Progenitor cell of endocrine pancreas (in vitro differentiated cells): ENCODE results near the gene BCAN. TPM values are rescaled to one million over a fixed set of nuclear protein-coding genes. Genes with fewer than 3 reads are reported as not detected.

Experiments used
- DNase-seq: peaks from one replicate; pipeline ENCODE4 v3.0.0; 2021; ENCODE audit warnings: low spot score; ENCODE audit not compliant: unreplicated experiment
- H3K27ac Mint-ChIP-seq: 2 replicates; pipeline ENCODE4 v1.8.0; 2021; ENCODE audit warnings: mild to moderate bottlenecking, moderate library complexity, mixed read lengths
- H3K27me3 Mint-ChIP-seq: 2 replicates; pipeline ENCODE4 v1.8.0; 2021; ENCODE audit warnings: mixed read lengths
- H3K36me3 Mint-ChIP-seq: 2 replicates; pipeline ENCODE4 v1.8.0; 2022; ENCODE audit warnings: mixed read lengths; ENCODE audit not compliant: insufficient read depth
- H3K4me1 Mint-ChIP-seq: 2 replicates; pipeline ENCODE4 v1.8.0; 2021; ENCODE audit warnings: low read depth, mixed read lengths
- H3K4me3 Mint-ChIP-seq: 2 replicates; pipeline ENCODE4 v1.8.0; 2021; ENCODE audit warnings: low read depth, mild to moderate bottlenecking, moderate library complexity, mixed read lengths
- H3K9me3 Mint-ChIP-seq: 2 replicates; pipeline ENCODE4 v1.8.0; 2021; ENCODE audit warnings: low read depth, mixed read lengths
- total RNA-seq: library from RNA; stranded (reverse); gene quantifications from 2 replicates; pipeline ENCODE4 v1.2.1, GENCODE V29; 2021
- TF ChIP-seq, protein P1 (sequence below): fragments of 200-600 bp; sonication (generic); IDR thresholded peaks from one replicate; pipeline ENCODE4 v1.5.0; 2021; ENCODE audit warnings: antibody characterized with exemption, mild to moderate bottlenecking; ENCODE audit not compliant: unreplicated experiment

Gene BCAN
- total RNA-seq, 1 donor from 2014 or later = not detected

- no peaks in the 10 kb centered on the region for H3K36me3 Mint-ChIP-seq
- no peaks in the 10 kb centered on the region for H3K9me3 Mint-ChIP-seq
- no peak for DNase-seq
- H3K27me3 Mint-ChIP-seq = peaks cover 56% of the 10 kb centered on the region
- TF ChIP-seq, protein P1, sequence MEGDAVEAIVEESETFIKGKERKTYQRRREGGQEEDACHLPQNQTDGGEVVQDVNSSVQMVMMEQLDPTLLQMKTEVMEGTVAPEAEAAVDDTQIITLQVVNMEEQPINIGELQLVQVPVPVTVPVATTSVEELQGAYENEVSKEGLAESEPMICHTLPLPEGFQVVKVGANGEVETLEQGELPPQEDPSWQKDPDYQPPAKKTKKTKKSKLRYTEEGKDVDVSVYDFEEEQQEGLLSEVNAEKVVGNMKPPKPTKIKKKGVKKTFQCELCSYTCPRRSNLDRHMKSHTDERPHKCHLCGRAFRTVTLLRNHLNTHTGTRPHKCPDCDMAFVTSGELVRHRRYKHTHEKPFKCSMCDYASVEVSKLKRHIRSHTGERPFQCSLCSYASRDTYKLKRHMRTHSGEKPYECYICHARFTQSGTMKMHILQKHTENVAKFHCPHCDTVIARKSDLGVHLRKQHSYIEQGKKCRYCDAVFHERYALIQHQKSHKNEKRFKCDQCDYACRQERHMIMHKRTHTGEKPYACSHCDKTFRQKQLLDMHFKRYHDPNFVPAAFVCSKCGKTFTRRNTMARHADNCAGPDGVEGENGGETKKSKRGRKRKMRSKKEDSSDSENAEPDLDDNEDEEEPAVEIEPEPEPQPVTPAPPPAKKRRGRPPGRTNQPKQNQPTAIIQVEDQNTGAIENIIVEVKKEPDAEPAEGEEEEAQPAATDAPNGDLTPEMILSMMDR = peak; percentile 23
- H3K4me1 Mint-ChIP-seq = peaks cover 2% of the 10 kb centered on the region
- no peak overlapping the region for H3K27ac Mint-ChIP-seq
- H3K4me3 Mint-ChIP-seq = no peak overlapping the region
These were observed 40.4 kb downstream of the BCAN start for GRCh38 chr1:156682166-156682890.

GRCh38 chr1:156684227-156684782 lies 42.4 kb downstream of the BCAN start:
- Mint-ChIP-seq H3K27ac (no peak overlapping the region), H3K4me3 (no peak overlapping the region), H3K36me3 (no peaks in the 10 kb centered on the region), H3K4me1 (peaks cover 4% of the 10 kb centered on the region), H3K27me3 (peaks cover 41% of the 10 kb centered on the region), H3K9me3 (no peaks in the 10 kb centered on the region)
- DNase-seq = no peak
- TF ChIP-seq, protein P1 = no peak

GRCh38 chr1:156689035-156689952 lies 47.4 kb downstream of the BCAN start:
- peak; percentile 76 for DNase-seq
- TF ChIP-seq, protein P1 = peak; percentile 79
- H3K4me3 Mint-ChIP-seq = peak overlapping the region; percentile 57
- H3K27me3 Mint-ChIP-seq = peaks cover 8% of the 10 kb centered on the region
- peak overlapping the region; percentile 92 for H3K27ac Mint-ChIP-seq
- H3K36me3 Mint-ChIP-seq = no peaks in the 10 kb centered on the region
- H3K4me1 Mint-ChIP-seq = peaks cover 38% of the 10 kb centered on the region
- H3K9me3 Mint-ChIP-seq = no peaks in the 10 kb centered on the region

- H3K4me3 Mint-ChIP-seq = peak overlapping the region; percentile 24
- TF ChIP-seq, protein P1 = no peak
- no peaks in the 10 kb centered on the region for H3K36me3 Mint-ChIP-seq
- H3K4me1 Mint-ChIP-seq = peaks cover 42% of the 10 kb centered on the region
- peak overlapping the region; percentile 92 for H3K27ac Mint-ChIP-seq
- no peak for DNase-seq
- H3K27me3 Mint-ChIP-seq = peaks cover 4% of the 10 kb centered on the region
- no peaks in the 10 kb centered on the region for H3K9me3 Mint-ChIP-seq
These were observed 48.2 kb downstream of the BCAN start for GRCh38 chr1:156689953-156690674.
